ENCODE measurements around the gene FAM20A. TPM values are rescaled to one million over a fixed set of nuclear protein-coding genes. Genes with fewer than 3 reads are reported as not detected.
A peak's percentile ranks its signal among the peaks of the same experiment; 100 is the strongest.
"Not testable (repeated sequence)": the region's sequence is repeated elsewhere in the genome, so short reads cannot be mapped to it uniquely, and the experiment has no call there.

FAM20A gene
- total and polyA plus RNA-seq, 4 donors: 14.9 to 72.0 (median 58.6) TPM

DNA sequence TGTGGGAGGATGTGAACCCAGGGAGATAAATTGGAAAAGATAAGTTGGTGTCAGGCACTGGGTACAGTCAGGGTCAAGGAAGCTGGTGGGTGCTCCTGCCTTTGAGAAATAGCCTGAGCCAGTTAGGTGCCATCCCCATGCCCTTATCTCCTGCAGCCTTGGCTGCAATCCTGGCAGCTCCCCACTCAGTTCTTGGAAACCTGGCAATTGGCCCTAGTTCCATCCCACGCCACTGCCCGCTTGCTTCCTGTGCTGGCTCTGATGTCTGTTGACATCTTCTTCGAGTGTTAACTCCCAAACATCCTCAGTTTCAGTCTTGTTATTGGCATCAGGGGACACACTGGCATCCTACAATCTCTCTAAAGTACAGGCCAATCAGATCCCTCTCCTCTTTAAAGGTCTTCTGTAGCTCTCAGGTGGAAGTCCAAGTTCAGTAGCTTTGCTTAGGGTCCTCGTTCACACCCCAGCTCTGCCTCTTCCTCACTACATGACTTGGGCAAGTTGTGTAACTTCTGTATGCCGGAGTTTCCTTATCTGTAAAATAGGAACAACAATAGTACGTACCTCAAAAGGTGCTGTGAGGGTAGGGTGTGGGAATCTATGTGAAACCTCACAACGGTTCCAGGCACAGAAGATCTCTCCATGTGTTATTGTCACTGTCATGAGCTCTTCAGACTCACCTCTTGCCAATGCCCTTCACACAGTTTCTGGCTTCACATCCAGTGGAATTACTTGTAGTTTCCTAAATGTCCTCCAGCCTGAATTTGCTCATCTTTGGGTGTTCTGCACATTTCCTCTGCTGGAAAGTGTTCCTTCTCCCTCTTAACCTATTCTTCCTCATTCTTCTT is 102.5 kb downstream of the FAM20A start (continued):
- TF ChIP-seq, protein P1, sequence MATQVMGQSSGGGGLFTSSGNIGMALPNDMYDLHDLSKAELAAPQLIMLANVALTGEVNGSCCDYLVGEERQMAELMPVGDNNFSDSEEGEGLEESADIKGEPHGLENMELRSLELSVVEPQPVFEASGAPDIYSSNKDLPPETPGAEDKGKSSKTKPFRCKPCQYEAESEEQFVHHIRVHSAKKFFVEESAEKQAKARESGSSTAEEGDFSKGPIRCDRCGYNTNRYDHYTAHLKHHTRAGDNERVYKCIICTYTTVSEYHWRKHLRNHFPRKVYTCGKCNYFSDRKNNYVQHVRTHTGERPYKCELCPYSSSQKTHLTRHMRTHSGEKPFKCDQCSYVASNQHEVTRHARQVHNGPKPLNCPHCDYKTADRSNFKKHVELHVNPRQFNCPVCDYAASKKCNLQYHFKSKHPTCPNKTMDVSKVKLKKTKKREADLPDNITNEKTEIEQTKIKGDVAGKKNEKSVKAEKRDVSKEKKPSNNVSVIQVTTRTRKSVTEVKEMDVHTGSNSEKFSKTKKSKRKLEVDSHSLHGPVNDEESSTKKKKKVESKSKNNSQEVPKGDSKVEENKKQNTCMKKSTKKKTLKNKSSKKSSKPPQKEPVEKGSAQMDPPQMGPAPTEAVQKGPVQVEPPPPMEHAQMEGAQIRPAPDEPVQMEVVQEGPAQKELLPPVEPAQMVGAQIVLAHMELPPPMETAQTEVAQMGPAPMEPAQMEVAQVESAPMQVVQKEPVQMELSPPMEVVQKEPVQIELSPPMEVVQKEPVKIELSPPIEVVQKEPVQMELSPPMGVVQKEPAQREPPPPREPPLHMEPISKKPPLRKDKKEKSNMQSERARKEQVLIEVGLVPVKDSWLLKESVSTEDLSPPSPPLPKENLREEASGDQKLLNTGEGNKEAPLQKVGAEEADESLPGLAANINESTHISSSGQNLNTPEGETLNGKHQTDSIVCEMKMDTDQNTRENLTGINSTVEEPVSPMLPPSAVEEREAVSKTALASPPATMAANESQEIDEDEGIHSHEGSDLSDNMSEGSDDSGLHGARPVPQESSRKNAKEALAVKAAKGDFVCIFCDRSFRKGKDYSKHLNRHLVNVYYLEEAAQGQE (IDR thresholded peaks at IDR 0.05): no peak
- TF ChIP-seq HNF4G (IDR thresholded peaks at IDR 0.05): no peak

DNA sequence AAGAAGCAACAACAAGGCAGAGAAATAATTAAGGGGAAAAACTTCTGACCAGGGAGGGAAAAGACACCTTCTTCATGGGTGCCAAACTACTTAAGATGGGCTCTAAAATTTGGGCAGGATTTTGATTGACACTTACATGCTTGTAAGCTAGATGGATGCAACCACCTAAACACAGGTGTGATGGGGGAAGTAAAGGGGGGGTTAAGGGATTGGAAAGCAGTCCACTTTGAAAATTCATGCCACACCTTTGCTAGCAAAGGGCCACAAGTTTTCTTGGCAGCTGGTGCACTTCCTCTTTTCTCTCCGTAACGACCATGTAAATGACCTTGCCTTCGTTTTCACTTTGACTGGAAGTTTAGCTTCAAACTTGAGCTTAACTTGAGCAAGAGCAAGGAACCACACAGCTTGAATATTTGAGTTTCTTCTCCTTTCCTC is 103.3 kb downstream of the FAM20A start:
- no peak overlapping the region for H3K9ac ChIP-seq (ENCODE audit: low read depth in 1 of 2, low read length in 2 of 2)

DNA sequence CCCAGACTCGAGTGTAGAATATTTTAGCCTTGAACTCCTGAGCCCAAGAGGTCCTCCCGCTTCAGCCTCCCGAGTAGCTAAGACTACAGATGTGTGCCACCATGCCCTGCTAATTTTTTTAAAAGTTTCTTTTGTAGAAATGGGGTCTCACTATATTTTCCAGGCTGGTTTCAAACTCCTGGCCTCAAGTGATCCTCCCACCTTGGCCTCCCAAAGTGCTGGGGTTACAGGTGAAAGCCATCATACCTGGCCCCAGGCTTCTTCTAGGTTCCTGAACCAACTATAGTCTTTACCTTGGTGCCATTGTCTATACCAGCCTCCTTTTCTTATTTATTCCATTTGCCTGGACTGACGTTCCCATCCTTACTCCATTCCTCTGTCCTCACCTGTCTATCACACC is 106.1 kb downstream of the FAM20A start:
- no peak for DNase-seq (ENCODE audit: low spot score)
- no peaks in the 10 kb centered on the region for H3K27me3 ChIP-seq (ENCODE audit: control insufficient read depth in 4 of 4, insufficient read depth in 4 of 4, low read length in 3 of 4)
- H3K36me3 ChIP-seq (ENCODE audit: control insufficient read depth in 4 of 4, insufficient read depth in 3 of 4, low read depth in 1 of 4, low read length in 3 of 4): no peaks in the 10 kb centered on the region
- 95% methylated on average over 4 of the region's 4 CpGs for WGBS
- TF ChIP-seq FOXA1 (IDR thresholded peaks at IDR 0.05) (no peak), GABPA (IDR thresholded peaks at IDR 0.05 in 1 of 2, conservative IDR thresholded peaks at IDR 0.05 in 1 of 2) (no peak), TAF1 (conservative IDR thresholded peaks at IDR 0.05) (no peak), EGR1 (IDR thresholded peaks at IDR 0.05; ENCODE audit: low read depth in 2 of 2) (no peak), SP1 (IDR thresholded peaks at IDR 0.05) (no peak), FOXA2 (IDR thresholded peaks at IDR 0.05) (no peak), HNF4G (IDR thresholded peaks at IDR 0.05) (no peak), HNF4A (conservative IDR thresholded peaks at IDR 0.05) (no peak), NR2F2 (IDR thresholded peaks at IDR 0.05) (no peak)
- TF ChIP-seq, protein P2, sequence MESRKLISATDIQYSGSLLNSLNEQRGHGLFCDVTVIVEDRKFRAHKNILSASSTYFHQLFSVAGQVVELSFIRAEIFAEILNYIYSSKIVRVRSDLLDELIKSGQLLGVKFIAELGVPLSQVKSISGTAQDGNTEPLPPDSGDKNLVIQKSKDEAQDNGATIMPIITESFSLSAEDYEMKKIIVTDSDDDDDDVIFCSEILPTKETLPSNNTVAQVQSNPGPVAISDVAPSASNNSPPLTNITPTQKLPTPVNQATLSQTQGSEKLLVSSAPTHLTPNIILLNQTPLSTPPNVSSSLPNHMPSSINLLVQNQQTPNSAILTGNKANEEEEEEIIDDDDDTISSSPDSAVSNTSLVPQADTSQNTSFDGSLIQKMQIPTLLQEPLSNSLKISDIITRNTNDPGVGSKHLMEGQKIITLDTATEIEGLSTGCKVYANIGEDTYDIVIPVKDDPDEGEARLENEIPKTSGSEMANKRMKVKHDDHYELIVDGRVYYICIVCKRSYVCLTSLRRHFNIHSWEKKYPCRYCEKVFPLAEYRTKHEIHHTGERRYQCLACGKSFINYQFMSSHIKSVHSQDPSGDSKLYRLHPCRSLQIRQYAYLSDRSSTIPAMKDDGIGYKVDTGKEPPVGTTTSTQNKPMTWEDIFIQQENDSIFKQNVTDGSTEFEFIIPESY (IDR thresholded peaks at IDR 0.05): no peak
- TF ChIP-seq, protein P3, sequence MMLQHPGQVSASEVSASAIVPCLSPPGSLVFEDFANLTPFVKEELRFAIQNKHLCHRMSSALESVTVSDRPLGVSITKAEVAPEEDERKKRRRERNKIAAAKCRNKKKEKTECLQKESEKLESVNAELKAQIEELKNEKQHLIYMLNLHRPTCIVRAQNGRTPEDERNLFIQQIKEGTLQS (IDR thresholded peaks at IDR 0.05): no peak
- TF ChIP-seq, protein P4, sequence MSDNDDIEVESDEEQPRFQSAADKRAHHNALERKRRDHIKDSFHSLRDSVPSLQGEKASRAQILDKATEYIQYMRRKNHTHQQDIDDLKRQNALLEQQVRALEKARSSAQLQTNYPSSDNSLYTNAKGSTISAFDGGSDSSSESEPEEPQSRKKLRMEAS (IDR thresholded peaks at IDR 0.05): no peak
- TF ChIP-seq, protein P5, sequence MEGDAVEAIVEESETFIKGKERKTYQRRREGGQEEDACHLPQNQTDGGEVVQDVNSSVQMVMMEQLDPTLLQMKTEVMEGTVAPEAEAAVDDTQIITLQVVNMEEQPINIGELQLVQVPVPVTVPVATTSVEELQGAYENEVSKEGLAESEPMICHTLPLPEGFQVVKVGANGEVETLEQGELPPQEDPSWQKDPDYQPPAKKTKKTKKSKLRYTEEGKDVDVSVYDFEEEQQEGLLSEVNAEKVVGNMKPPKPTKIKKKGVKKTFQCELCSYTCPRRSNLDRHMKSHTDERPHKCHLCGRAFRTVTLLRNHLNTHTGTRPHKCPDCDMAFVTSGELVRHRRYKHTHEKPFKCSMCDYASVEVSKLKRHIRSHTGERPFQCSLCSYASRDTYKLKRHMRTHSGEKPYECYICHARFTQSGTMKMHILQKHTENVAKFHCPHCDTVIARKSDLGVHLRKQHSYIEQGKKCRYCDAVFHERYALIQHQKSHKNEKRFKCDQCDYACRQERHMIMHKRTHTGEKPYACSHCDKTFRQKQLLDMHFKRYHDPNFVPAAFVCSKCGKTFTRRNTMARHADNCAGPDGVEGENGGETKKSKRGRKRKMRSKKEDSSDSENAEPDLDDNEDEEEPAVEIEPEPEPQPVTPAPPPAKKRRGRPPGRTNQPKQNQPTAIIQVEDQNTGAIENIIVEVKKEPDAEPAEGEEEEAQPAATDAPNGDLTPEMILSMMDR (IDR thresholded peaks at IDR 0.05; ENCODE audit: low read depth, low read length, missing input control): no peak
- H3K9me3 ChIP-seq (ENCODE audit: control insufficient read depth in 4 of 4, low read length in 3 of 4): no peaks in the 10 kb centered on the region
- H3K4me1 ChIP-seq (ENCODE audit: control insufficient read depth in 4 of 4, insufficient read depth in 4 of 4, low read length in 3 of 4): peaks cover 4 to 17% (median 8%) of the 10 kb centered on the region in 4 donors
- no peak overlapping the region for H3K4me3 ChIP-seq (ENCODE audit: low read depth in 1 of 3, low read length in 3 of 3)
- no peak overlapping the region for H3K27ac ChIP-seq (ENCODE audit: low read depth in 1 of 2, low read length in 2 of 2)
- no peak overlapping the region for H3K9ac ChIP-seq (ENCODE audit: low read depth in 1 of 2, low read length in 2 of 2)

More for the DNA sequence above, 103.3 kb downstream of the FAM20A start:
- H3K36me3 ChIP-seq (ENCODE audit: control insufficient read depth in 4 of 4, insufficient read depth in 3 of 4, low read depth in 1 of 4, low read length in 3 of 4): no peaks in the 10 kb centered on the region
- H3K4me1 ChIP-seq (ENCODE audit: control insufficient read depth in 4 of 4, insufficient read depth in 4 of 4, low read length in 3 of 4): peaks cover 4 to 11% (median 8%) of the 10 kb centered on the region in 4 donors
- H3K9me3 ChIP-seq (ENCODE audit: control insufficient read depth in 4 of 4, low read length in 3 of 4): no peaks in the 10 kb centered on the region
- no peaks in the 10 kb centered on the region for H3K27me3 ChIP-seq (ENCODE audit: control insufficient read depth in 4 of 4, insufficient read depth in 4 of 4, low read length in 3 of 4)
- TF ChIP-seq TAF1 (conservative IDR thresholded peaks at IDR 0.05): no peak
- TF ChIP-seq, protein P4 (IDR thresholded peaks at IDR 0.05): peak; percentile 1
- 4% methylated on average over 3 of the region's 3 CpGs for WGBS
- DNase-seq (ENCODE audit: low spot score): no peak
- peak overlapping the region; percentile 60 to 74 for H3K27ac ChIP-seq (ENCODE audit: low read depth in 1 of 2, low read length in 2 of 2)
- no peak overlapping the region for H3K4me3 ChIP-seq (ENCODE audit: low read depth in 1 of 3, low read length in 3 of 3)

DNA sequence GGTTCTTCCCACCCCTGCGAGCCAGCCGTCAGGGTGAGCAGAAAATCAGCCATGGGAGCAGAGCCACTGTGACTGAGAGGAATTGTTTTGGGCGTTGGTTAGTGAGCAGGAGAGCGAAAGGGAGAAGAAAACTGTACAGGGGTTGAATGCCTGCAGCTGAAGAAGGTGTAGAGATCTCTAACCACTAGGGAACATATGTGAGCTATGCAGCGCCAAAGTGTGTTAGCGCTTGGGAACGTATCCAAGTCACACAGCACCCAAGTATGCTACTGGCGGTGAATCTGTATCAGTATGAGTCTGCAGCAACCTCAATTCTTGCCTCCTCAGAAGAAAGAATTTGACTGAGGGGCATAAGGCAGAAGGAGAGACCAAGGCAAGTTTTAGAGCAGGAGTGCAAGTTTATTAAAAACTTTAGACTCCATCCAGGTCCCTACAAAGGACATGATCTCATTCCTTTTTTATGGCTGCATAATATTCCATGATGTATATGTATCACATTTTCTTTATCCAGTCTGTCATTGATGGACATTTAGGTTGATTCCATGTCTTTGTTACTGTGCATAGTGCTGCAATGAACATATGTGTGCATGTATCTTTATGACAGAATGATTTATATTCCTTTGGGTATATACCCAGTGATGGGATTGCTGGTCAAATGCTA is 108.6 kb downstream of the FAM20A start:
- DNase-seq (ENCODE audit: low spot score); H3K27ac ChIP-seq (ENCODE audit: low read depth in 1 of 2, low read length in 2 of 2); H3K9me3 ChIP-seq (ENCODE audit: control insufficient read depth in 4 of 4, low read length in 3 of 4); H3K9ac ChIP-seq (ENCODE audit: low read depth in 1 of 2, low read length in 2 of 2); H3K4me3 ChIP-seq (ENCODE audit: low read depth in 1 of 3, low read length in 3 of 3); H3K36me3 ChIP-seq (ENCODE audit: control insufficient read depth in 4 of 4, insufficient read depth in 3 of 4, low read depth in 1 of 4, low read length in 3 of 4); H3K27me3 ChIP-seq (ENCODE audit: control insufficient read depth in 4 of 4, insufficient read depth in 4 of 4, low read length in 3 of 4); H3K4me1 ChIP-seq (ENCODE audit: control insufficient read depth in 4 of 4, insufficient read depth in 4 of 4, low read length in 3 of 4): not testable (repeated sequence)
- 89% methylated on average over 8 of the region's 8 CpGs for WGBS
